Neural crest cell (in vitro differentiated cells): ENCODE measurements around the gene TWNK. TPM values are rescaled to one million over a fixed set of nuclear protein-coding genes. Genes with fewer than 3 reads are reported as not detected.

ENCODE experiments used
- DNase-seq: peaks from one replicate; pipeline ENCODE4 v3.0.0; 2021; ENCODE audit warnings: low read depth, mixed read lengths, low spot score
- H3K27ac Mint-ChIP-seq: one replicate; pipeline ENCODE4 v1.8.0; 2021; ENCODE audit warnings: mild to moderate bottlenecking, mixed read lengths; ENCODE audit not compliant: unreplicated experiment
- H3K27me3 Mint-ChIP-seq: 2 replicates; pipeline ENCODE4 v1.8.0; 2021; ENCODE audit warnings: low read depth, mild to moderate bottlenecking, mixed read lengths
- H3K36me3 Mint-ChIP-seq: 2 replicates; pipeline ENCODE4 v1.8.0; 2021; ENCODE audit warnings: low read depth, mild to moderate bottlenecking, mixed read lengths
- H3K4me1 Mint-ChIP-seq: 2 replicates; pipeline ENCODE4 v1.8.0; 2021; ENCODE audit warnings: mixed read lengths
- H3K4me3 Mint-ChIP-seq: one replicate; pipeline ENCODE4 v1.8.0; 2021; ENCODE audit warnings: mild to moderate bottlenecking, mixed read lengths
- H3K9me3 Mint-ChIP-seq: 2 replicates; pipeline ENCODE4 v1.8.0; 2021; ENCODE audit warnings: mixed read lengths
- total RNA-seq: library from RNA; stranded (reverse); gene quantifications from 2 replicates; pipeline ENCODE4 v1.2.1, GENCODE V29; 2021
- TF ChIP-seq, protein P1 (sequence below): fragments of 200-600 bp; sonication (generic); conservative IDR thresholded peaks from 2 replicates; pipeline ENCODE4 v1.5.0; 2021; ENCODE audit warnings: antibody characterized with exemption, mild to moderate bottlenecking

TWNK gene
- total RNA-seq, 1 donor from 2014 or later: 14.6 TPM

DNA sequence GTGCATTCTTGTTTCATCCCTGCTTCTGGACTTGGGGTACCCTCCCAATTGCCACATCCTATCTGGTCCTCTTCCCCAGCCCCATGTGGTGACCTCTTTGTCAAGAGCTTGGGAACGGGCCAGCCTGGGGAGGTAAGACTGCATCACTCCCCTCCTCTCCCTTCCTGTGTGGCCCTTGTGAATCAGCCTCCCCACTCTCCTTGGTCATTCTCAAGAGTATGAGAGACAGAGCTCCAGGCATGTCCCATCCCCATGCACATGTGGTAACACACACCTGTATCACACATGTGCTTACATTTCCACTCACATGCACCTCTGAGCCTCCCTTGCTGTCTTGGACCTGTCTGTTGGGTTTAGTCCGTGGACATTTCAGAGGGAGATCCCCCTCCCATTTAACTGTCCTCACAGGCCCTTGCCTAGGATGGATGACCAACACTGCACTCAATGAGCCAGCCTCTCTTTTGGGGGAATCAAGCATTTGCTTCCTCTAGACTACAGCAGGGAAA is 2.6 kb upstream of the TWNK start:
- no peak for DNase-seq
- no peaks in the 10 kb centered on the region for H3K27me3 Mint-ChIP-seq
- H3K4me3 Mint-ChIP-seq: peak overlapping the region; percentile 96
- TF ChIP-seq, protein P1, sequence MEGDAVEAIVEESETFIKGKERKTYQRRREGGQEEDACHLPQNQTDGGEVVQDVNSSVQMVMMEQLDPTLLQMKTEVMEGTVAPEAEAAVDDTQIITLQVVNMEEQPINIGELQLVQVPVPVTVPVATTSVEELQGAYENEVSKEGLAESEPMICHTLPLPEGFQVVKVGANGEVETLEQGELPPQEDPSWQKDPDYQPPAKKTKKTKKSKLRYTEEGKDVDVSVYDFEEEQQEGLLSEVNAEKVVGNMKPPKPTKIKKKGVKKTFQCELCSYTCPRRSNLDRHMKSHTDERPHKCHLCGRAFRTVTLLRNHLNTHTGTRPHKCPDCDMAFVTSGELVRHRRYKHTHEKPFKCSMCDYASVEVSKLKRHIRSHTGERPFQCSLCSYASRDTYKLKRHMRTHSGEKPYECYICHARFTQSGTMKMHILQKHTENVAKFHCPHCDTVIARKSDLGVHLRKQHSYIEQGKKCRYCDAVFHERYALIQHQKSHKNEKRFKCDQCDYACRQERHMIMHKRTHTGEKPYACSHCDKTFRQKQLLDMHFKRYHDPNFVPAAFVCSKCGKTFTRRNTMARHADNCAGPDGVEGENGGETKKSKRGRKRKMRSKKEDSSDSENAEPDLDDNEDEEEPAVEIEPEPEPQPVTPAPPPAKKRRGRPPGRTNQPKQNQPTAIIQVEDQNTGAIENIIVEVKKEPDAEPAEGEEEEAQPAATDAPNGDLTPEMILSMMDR: no peak
- H3K4me1 Mint-ChIP-seq: peaks cover 21% of the 10 kb centered on the region
- no peaks in the 10 kb centered on the region for H3K9me3 Mint-ChIP-seq
- peaks cover 2% of the 10 kb centered on the region for H3K36me3 Mint-ChIP-seq
- H3K27ac Mint-ChIP-seq: no peak overlapping the region

DNA sequence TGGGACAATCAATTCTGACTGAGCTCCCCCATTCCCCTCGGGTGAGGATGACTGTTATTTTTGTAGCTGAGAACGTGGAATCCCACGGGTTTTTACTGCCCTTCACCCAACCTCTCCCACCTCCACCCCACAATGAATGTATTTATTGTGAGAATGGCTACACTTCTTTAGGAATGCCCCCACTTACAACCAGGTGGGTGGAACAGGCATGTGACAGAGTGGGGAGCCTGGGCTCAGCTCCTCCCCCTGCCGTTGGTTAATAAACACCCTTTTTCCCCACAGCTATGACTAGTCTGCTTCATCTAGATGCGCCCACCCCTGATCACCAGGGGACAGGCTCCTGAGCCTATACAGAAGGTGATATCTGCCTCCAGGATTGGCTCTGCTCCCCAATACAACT is 2.0 kb upstream of the TWNK start:
- H3K27me3 Mint-ChIP-seq: no peaks in the 10 kb centered on the region
- peaks cover 1% of the 10 kb centered on the region for H3K36me3 Mint-ChIP-seq
- no peak overlapping the region for H3K27ac Mint-ChIP-seq

DNA sequence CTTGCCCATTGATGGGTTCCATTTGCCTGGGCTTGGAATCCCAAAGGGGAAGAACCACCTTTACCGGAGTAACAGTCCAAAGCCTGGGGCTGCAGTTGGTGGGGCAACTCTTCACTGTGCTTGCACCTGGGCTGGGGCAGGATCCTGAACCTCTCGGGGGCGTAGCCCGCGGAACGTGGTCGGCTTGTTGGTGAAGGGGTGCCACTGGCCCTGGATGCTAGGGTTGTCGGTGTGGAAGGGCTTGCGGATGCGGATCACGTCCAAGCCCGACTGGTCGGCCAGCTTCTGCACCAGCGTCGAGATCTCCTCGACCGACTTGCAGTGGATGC is 756 bp upstream of the TWNK start:
- Mint-ChIP-seq H3K27me3 (no peaks in the 10 kb centered on the region), H3K36me3 (peaks cover 10% of the 10 kb centered on the region), H3K4me3 (peak overlapping the region; percentile 96), H3K27ac (no peak overlapping the region), H3K9me3 (no peaks in the 10 kb centered on the region), H3K4me1 (peaks cover 21% of the 10 kb centered on the region)
- no peak for DNase-seq
- TF ChIP-seq, protein P1: no peak

More for the DNA sequence above, 2.0 kb upstream of the TWNK start:
- H3K4me1 Mint-ChIP-seq: peaks cover 21% of the 10 kb centered on the region
- H3K4me3 Mint-ChIP-seq: peak overlapping the region; percentile 96
- no peak for DNase-seq
- TF ChIP-seq, protein P1: no peak
- no peaks in the 10 kb centered on the region for H3K9me3 Mint-ChIP-seq

DNA sequence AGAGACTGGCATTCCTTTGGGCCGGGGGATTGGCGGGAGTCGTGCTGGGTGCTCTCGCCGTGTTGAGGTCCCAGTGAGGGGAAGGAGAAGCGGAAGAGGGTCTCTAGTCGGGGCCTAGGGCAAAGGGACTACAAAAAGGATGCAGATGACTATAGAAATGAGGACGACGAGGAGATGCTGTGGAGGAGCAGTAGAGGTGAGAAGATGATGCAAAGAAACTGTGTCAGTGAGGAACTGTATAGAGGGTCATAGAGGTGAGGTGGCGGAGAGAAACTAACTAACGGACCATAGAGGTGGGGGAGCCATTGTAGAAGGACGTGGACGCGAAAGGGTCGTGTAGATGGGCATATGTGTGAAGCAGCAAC is 324 bp downstream of the TWNK start:
- Mint-ChIP-seq H3K36me3 (peaks cover 10% of the 10 kb centered on the region), H3K27me3 (no peaks in the 10 kb centered on the region), H3K9me3 (no peaks in the 10 kb centered on the region), H3K4me1 (peaks cover 21% of the 10 kb centered on the region), H3K4me3 (peak overlapping the region; percentile 96), H3K27ac (peak overlapping the region; percentile 91)
- no peak for DNase-seq
- TF ChIP-seq, protein P1: no peak

DNA sequence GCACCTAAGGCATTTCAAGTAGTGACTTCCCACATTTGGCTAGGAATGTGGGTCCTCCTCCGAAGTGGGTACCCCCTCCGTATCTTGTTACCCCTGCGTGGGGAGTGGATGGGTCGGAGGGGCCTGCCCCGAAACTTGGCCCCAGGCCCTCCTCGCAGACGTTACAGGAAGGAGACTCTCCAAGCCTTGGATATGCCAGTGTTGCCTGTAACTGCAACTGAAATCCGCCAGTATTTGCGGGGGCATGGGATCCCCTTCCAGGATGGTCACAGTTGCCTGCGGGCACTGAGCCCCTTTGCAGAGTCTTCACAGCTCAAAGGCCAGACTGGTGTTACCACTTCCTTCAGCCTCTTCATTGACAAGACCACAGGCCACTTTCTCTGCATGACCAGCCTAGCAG is 823 bp downstream of the TWNK start:
- Mint-ChIP-seq H3K27ac (no peak overlapping the region), H3K36me3 (peaks cover 10% of the 10 kb centered on the region), H3K27me3 (no peaks in the 10 kb centered on the region), H3K4me3 (peak overlapping the region; percentile 96), H3K9me3 (no peaks in the 10 kb centered on the region), H3K4me1 (peaks cover 21% of the 10 kb centered on the region)
- TF ChIP-seq, protein P1: no peak
- DNase-seq: no peak

DNA sequence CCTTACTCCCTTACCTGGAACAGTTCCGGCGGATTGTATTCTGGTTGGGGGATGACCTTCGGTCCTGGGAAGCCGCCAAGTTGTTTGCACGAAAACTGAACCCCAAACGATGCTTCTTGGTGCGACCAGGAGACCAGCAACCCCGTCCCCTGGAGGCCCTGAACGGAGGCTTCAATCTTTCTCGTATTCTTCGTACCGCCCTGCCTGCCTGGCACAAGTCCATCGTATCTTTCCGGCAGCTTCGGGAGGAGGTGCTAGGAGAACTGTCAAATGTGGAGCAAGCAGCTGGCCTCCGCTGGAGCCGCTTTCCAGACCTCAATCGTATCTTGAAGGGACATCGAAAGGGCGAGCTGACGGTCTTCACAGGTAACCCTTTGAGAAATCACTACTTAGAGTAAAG is 1.7 kb downstream of the TWNK start:
- Mint-ChIP-seq H3K27ac (no peak overlapping the region), H3K4me1 (peaks cover 28% of the 10 kb centered on the region), H3K36me3 (peaks cover 10% of the 10 kb centered on the region), H3K9me3 (no peaks in the 10 kb centered on the region), H3K4me3 (peak overlapping the region; percentile 49), H3K27me3 (no peaks in the 10 kb centered on the region)
- TF ChIP-seq, protein P1: no peak
- DNase-seq: no peak
